ENCODE data around the gene COL19A1. TPM values are rescaled to one million over a fixed set of nuclear protein-coding genes. Genes with fewer than 3 reads are reported as not detected.
"Not testable (repeated sequence)": the region's sequence is repeated elsewhere in the genome, so short reads cannot be mapped to it uniquely, and the experiment has no call there.

COL19A1 gene
- total RNA-seq, 1 donor from 2014 or later = not detected

DNA sequence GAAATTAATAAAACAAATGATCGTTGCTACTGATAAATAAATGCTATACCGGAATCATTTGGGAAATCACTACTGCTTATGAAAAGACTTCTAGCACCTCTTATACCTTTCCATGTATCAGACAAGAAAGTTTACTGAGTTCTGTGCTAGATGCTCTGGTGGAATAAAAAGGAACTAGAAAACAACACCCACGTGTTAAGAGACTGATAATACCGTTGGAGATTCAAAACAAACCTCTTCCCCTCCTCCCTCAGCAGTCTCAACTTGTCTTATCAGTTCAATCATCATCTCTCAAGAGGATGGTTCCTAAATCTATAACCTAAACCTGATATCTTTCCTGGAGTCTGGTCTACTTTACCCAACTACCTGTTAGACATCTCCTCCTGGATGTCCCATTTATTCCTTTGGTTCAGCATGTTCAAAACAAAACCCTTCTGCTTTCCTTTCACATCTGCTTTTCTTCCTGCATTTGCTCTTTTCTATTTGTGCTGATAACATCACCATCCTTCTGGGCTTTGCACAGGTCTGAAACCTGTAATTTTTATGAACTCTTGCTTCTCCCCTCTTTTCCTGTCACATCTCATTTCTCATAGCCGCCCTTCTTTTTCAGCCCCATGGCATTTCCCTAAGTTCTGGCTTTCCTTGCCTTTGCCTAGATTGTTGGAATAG lies 122.2 kb downstream of the COL19A1 start:
- ATAC-seq = no peak
- no peaks in the 10 kb centered on the region for H3K27me3 ChIP-seq
- H3K27ac ChIP-seq = no peak overlapping the region
- no peaks in the 10 kb centered on the region for H3K9me3 ChIP-seq
- TF ChIP-seq, protein P1, sequence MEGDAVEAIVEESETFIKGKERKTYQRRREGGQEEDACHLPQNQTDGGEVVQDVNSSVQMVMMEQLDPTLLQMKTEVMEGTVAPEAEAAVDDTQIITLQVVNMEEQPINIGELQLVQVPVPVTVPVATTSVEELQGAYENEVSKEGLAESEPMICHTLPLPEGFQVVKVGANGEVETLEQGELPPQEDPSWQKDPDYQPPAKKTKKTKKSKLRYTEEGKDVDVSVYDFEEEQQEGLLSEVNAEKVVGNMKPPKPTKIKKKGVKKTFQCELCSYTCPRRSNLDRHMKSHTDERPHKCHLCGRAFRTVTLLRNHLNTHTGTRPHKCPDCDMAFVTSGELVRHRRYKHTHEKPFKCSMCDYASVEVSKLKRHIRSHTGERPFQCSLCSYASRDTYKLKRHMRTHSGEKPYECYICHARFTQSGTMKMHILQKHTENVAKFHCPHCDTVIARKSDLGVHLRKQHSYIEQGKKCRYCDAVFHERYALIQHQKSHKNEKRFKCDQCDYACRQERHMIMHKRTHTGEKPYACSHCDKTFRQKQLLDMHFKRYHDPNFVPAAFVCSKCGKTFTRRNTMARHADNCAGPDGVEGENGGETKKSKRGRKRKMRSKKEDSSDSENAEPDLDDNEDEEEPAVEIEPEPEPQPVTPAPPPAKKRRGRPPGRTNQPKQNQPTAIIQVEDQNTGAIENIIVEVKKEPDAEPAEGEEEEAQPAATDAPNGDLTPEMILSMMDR (IDR thresholded peaks at IDR 0.05) = no peak
- H3K4me1 ChIP-seq = no peaks in the 10 kb centered on the region
- no peaks in the 10 kb centered on the region for H3K36me3 ChIP-seq
- H3K4me3 ChIP-seq = no peak overlapping the region
- intact Hi-C loops (cut with DNase I) = no loop called here
- no peak for DNase-seq

DNA sequence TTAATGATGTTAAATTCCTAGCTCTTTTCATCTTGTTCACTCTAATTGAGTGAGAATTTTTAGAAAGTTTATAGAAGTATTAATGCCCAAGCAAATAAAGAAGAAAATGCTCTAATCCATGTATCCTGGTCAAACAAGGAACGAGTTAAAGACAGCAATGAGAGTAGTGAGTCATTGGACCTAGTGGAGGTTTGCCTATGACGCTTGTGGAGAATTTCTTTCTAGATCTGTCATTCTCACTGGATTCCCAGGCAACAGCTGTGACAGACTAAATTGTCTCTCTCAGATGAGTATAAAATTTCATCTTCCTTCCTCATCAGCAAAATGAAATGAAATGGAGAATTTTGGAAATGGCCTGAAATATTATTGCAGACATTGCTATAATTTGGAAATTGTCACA lies 127.9 kb downstream of the COL19A1 start:
- H3K36me3 ChIP-seq = no peaks in the 10 kb centered on the region
- H3K27me3 ChIP-seq = no peaks in the 10 kb centered on the region
- ATAC-seq (no peak), DNase-seq (no peak)
- TF ChIP-seq, protein P1 (IDR thresholded peaks at IDR 0.05) = no peak
- H3K4me1 ChIP-seq = no peaks in the 10 kb centered on the region
- no peaks in the 10 kb centered on the region for H3K9me3 ChIP-seq
- H3K27ac ChIP-seq = no peak overlapping the region
- intact Hi-C loops (cut with DNase I) = no loop called here
- no peak overlapping the region for H3K4me3 ChIP-seq

DNA sequence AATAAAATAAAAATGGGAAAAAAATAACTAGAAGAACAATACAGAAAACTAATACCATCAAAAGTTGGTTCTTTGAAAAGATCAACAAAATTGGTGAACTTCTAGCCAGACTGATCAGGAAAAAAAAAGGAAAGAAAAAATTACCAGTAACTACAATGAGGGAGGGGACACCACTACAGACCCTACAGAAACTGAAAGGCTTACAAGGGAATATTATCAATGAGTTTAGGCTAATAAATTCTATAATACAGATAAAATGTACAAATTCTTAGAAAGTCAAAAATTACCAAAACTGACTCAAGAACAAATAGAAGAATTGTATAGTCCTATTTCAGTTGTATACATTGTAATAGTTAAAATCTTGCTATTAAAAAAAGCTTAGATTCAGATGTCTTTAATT lies 141.8 kb downstream of the COL19A1 start:
- H3K4me1 ChIP-seq = no peaks in the 10 kb centered on the region
- TF ChIP-seq, protein P1 (IDR thresholded peaks at IDR 0.05) = no peak
- ATAC-seq (no peak), DNase-seq (no peak)
- no peaks in the 10 kb centered on the region for H3K27me3 ChIP-seq
- H3K36me3 ChIP-seq = no peaks in the 10 kb centered on the region
- H3K9me3 ChIP-seq = no peaks in the 10 kb centered on the region
- H3K4me3 ChIP-seq = no peak overlapping the region
- no peak overlapping the region for H3K27ac ChIP-seq
- intact Hi-C loops (cut with DNase I) = no loop called here

DNA sequence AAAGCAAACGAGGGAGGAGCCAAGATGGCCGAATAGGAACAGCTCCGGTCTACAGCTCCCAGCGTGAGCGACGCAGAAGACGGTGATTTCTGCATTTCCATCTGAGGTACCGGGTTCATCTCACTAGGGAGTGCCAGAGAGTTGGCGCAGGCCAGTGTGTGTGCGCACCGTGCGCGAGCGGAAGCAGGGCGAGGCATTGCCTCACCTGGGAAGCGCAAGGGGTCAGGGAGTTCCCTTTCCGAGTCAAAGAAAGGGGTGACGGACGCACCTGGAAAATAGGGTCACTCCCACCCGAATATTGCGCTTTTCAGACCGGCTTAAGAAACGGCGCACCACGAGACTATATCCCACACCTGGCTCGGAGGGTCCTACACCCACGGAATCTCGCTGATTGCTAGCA lies 144.0 kb downstream of the COL19A1 start:
- H3K27ac ChIP-seq; ATAC-seq; H3K27me3 ChIP-seq; intact Hi-C loops (cut with DNase I); H3K4me1 ChIP-seq; H3K9me3 ChIP-seq; DNase-seq; H3K4me3 ChIP-seq; H3K36me3 ChIP-seq: not testable (repeated sequence)

DNA sequence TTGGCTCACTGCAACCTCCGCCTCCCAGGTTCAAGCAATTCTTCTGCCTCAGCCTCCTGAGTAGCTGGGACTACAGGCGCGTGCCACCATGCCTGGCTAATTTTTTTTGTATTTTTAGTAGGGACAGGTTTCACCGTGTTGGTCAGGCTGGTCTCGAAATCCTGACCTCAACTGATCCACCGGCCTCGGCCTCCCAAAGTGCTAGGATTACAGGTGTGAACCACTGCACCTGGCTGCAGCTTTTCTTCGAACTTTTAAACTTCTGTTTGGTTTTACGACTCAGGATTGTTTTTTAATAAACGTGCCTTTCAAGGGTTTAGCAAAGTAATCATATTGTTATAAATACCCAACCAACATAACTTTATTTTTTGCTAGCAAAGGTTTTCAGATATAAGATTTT lies 156.8 kb downstream of the COL19A1 start:
- ATAC-seq; H3K36me3 ChIP-seq; H3K4me3 ChIP-seq; intact Hi-C loops (cut with DNase I); H3K27me3 ChIP-seq; H3K4me1 ChIP-seq; H3K9me3 ChIP-seq; H3K27ac ChIP-seq; DNase-seq: not testable (repeated sequence)

DNA sequence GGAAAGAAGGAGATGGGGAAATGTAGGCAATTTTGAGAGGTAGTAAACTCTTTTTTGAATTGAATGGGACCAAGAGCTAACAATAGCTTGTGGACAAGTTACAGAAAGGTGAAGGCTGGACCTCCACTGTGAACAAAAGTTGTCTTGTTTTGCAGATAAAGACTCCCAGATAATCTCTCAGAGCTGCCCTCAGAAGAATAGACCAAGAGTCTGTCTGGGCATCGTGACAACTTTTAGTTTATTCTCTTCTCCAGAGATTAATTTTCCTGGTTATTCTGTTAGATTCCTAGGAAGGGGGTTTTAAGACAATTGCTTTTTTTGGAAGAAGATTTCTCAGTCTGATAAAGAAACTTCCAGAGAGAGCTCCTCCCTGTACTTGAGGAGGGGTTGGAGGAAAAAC lies 161.9 kb downstream of the COL19A1 start:
- no peak overlapping the region for H3K27ac ChIP-seq

More for the DNA sequence above, 161.9 kb downstream of the COL19A1 start:
- intact Hi-C loops (cut with DNase I) = no loop called here
- Histone ChIP-seq H3K9me3 (no peaks in the 10 kb centered on the region), H3K4me1 (no peaks in the 10 kb centered on the region), H3K27me3 (no peaks in the 10 kb centered on the region), H3K4me3 (no peak overlapping the region), H3K36me3 (no peaks in the 10 kb centered on the region)
- ATAC-seq (no peak), DNase-seq (no peak)
- TF ChIP-seq, protein P1 (IDR thresholded peaks at IDR 0.05) = no peak
